GM21737 (cell line): ENCODE measurements around the gene KCNJ4.
"Not testable (repeated sequence)": the region's sequence is repeated elsewhere in the genome, so short reads cannot be mapped to it uniquely, and the experiment has no call there.

Experiments
- ATAC-seq: cut with Tn5 transposase; IDR thresholded peaks from one replicate; pipeline ENCODE4 v1.9.1; 2021; ENCODE audit warnings: mild to moderate bottlenecking, moderate library complexity; ENCODE audit not compliant: unreplicated experiment

The KCNJ4 gene

GRCh38 chr22:38474003-38474607, 19.1 kb upstream of the KCNJ4 start:
- no peak for ATAC-seq

- ATAC-seq = no peak
These were observed 16.2 kb upstream of the KCNJ4 start for GRCh38 chr22:38471237-38471636.

- ATAC-seq = not testable (repeated sequence)
These were observed 15.2 kb upstream of the KCNJ4 start for GRCh38 chr22:38470179-38470578.

- no peak for ATAC-seq
These were observed 14.3 kb upstream of the KCNJ4 start for GRCh38 chr22:38469306-38469781.

- ATAC-seq = no peak
These were observed 13.7 kb upstream of the KCNJ4 start for GRCh38 chr22:38468443-38469305.

GRCh38 chr22:38467904-38468442, 13.0 kb upstream of the KCNJ4 start, which contains the start of gene KDELR3:
Gene KDELR3 (plus strand): TSS chr22:38468096. CDS start chr22:38468234, 138 bp downstream.
- no peak for ATAC-seq

- no peak for ATAC-seq
These were observed 12.5 kb upstream of the KCNJ4 start for GRCh38 chr22:38467438-38467903.

GRCh38 chr22:38465673-38466490, 10.9 kb upstream of the KCNJ4 start:
- ATAC-seq = no peak

GRCh38 chr22:38464992-38465672, 10.1 kb upstream of the KCNJ4 start:
- ATAC-seq = no peak

- ATAC-seq = no peak
These were observed 8.2 kb upstream of the KCNJ4 start for GRCh38 chr22:38462960-38463784.

- no peak for ATAC-seq
These were observed 6.5 kb upstream of the KCNJ4 start for GRCh38 chr22:38461414-38462081.

- ATAC-seq = no peak
These were observed 6.0 kb upstream of the KCNJ4 start for GRCh38 chr22:38461057-38461413.

GRCh38 chr22:38460426-38460840, 5.4 kb upstream of the KCNJ4 start:
- ATAC-seq = no peak

GRCh38 chr22:38456841-38457699, 2.1 kb upstream of the KCNJ4 start:
- no peak for ATAC-seq

- no peak for ATAC-seq
These were observed 1.4 kb upstream of the KCNJ4 start for GRCh38 chr22:38456272-38456835.

- ATAC-seq = no peak
These were observed 702 bp upstream of the KCNJ4 start for GRCh38 chr22:38455530-38456271.
